Cardiac muscle cell (in vitro differentiated cells and primary cell): ENCODE data around the gene CD93. TPM values are rescaled to one million over a fixed set of nuclear protein-coding genes. Genes with fewer than 3 reads are reported as not detected.

Experiments
- DNase-seq, 2 donors: peaks; one replicate each; pipeline versions ENCODE4 v3.0.0 to v3.0.0-alpha.2; 2010 to 2017; ENCODE audit warnings: low read depth in 1 of 2, low spot score in 1 of 2
- H3K27ac ChIP-seq: fragments of 200-600 bp; sonication (generic); 2 replicates; pipeline ENCODE4 v1.5.1; 2016
- H3K27me3 ChIP-seq: fragments of 200-600 bp; sonication (generic); 2 replicates; pipeline ENCODE4 v1.6.0; 2016; ENCODE audit warnings: control low read depth
- H3K36me3 ChIP-seq: fragments of 200-600 bp; sonication (generic); 2 replicates; pipeline ENCODE4 v1.5.1; 2016; ENCODE audit warnings: control low read depth
- H3K4me1 ChIP-seq: fragments of 200-600 bp; sonication (generic); 2 replicates; pipeline ENCODE4 v1.8.1; 2017; ENCODE audit warnings: low read depth, mild to moderate bottlenecking, mixed run types
- H3K4me3 ChIP-seq: fragments of 200-600 bp; sonication (generic); 2 replicates; pipeline ENCODE4 v1.5.1; 2016; ENCODE audit warnings: mild to moderate bottlenecking
- H3K9me3 ChIP-seq: fragments of 200-600 bp; sonication (generic); 2 replicates; pipeline ENCODE4 v1.5.1; 2017; ENCODE audit warnings: low read depth, mild to moderate bottlenecking, control low read depth
- CTCF ChIP-seq: IDR thresholded peaks from 2 replicates; pipeline ENCODE4 v1.5.1; 2012; ENCODE audit warnings: low read depth, mild to moderate bottlenecking, low read length
- polyA plus RNA-seq: library from polyadenylated mRNA; unstranded; fragments of >200 nt; fragmentation: Nextera tagmentation; extraction: Ambion mirVana; gene quantifications from 2 replicates; pipeline ENCODE4 v1.2.1, GENCODE V29; 2016
- total RNA-seq: library from RNA; depleted of rRNA; stranded (reverse); fragments of >200 nt; gene quantifications from 2 replicates; pipeline ENCODE4 v1.2.3, GENCODE V29; 2016

Gene CD93, protein sequence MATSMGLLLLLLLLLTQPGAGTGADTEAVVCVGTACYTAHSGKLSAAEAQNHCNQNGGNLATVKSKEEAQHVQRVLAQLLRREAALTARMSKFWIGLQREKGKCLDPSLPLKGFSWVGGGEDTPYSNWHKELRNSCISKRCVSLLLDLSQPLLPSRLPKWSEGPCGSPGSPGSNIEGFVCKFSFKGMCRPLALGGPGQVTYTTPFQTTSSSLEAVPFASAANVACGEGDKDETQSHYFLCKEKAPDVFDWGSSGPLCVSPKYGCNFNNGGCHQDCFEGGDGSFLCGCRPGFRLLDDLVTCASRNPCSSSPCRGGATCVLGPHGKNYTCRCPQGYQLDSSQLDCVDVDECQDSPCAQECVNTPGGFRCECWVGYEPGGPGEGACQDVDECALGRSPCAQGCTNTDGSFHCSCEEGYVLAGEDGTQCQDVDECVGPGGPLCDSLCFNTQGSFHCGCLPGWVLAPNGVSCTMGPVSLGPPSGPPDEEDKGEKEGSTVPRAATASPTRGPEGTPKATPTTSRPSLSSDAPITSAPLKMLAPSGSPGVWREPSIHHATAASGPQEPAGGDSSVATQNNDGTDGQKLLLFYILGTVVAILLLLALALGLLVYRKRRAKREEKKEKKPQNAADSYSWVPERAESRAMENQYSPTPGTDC
- 0.11 and 0.63 TPM in 2 replicates for total RNA-seq
- polyA plus RNA-seq, result 0.04 and 0.15 TPM in 2 replicates

DNA sequence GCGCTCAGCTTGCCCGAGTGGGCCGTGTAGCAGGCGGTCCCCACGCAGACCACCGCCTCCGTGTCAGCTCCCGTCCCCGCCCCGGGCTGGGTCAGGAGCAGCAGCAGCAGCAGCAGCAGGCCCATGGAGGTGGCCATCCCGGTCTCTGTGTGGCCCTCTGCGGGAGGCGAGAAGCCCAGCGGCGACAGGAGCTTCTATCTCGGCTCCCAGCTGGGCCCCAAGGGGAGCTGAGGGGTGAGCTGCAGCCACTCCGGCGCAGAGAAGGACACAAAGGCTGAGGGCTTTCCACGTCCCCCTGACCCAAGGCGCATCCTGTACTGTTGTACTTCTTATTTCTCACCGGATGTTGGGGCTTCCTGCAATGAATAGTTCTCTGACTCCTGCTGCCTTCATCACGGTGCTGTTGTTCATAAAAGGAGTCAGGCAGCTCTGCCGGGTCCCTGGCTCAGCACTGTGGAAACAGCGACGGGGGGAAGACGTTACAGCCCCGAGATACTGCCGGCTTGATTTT, at the start of gene CD93:
TSS of gene CD93 (minus strand) at position 269 of the 511 bp plus-strand sequence. CDS start at position 137, 132 bp downstream.
- no peak within 1 kb of the TSS for H3K27ac ChIP-seq
- peak in 1 of 2 donors; percentile 67 for DNase-seq
- H3K4me3 ChIP-seq, result no peak within 1 kb of the TSS

GRCh38 chr20:23133560-23133998, 47.5 kb upstream of the CD93 start:
- Histone ChIP-seq H3K9me3 (no peaks in the 10 kb centered on the region), H3K27ac (no peak overlapping the region), H3K27me3 (no peaks in the 10 kb centered on the region), H3K4me3 (no peak overlapping the region), H3K36me3 (no peaks in the 10 kb centered on the region), H3K4me1 (peaks cover 11% of the 10 kb centered on the region)
- TF ChIP-seq CTCF, result no peak
- DNase-seq, result no peak

More for the DNA sequence above, at the start of gene CD93:
- H3K4me1 ChIP-seq, result peaks cover 11% of the 10 kb centered on the region
- H3K36me3 ChIP-seq, result no peaks in the 10 kb centered on the region
- no peak for TF ChIP-seq CTCF
- H3K27me3 ChIP-seq, result no peaks in the 10 kb centered on the region
- H3K9me3 ChIP-seq, result no peaks in the 10 kb centered on the region

DNA sequence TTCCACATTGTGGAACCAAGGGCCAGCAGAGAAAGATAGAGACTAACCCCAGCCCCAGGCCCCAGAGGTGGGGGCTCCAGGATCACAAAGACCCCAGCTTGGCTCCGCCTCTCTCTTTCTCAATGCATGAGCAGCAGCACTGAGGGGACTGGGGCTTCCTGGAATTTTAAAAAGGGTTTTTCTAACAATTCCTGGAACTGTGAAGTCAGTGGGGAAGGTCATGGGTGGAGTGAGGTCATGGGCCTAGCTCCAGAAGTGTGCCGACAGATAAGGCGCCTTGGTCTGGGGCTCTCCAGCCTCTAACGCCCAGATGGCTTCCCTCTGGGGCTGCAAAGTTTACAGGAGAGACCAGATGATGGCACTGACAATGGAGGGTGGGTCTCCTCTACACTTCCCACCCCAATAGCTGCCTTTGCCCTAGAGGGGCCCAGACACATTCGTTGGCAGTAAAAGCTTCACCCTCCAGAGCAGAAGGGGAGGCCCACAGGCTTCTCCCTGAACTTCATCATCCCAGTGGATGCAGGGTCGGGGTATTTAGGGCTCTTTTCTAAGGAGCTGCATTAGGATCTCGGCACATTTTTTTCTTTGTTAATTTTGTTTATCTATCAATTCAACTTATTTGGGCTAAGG, 46.9 kb upstream of the CD93 start:
- Histone ChIP-seq H3K27me3 (no peaks in the 10 kb centered on the region), H3K27ac (no peak overlapping the region), H3K9me3 (no peaks in the 10 kb centered on the region), H3K4me3 (no peak overlapping the region), H3K4me1 (peaks cover 11% of the 10 kb centered on the region), H3K36me3 (no peaks in the 10 kb centered on the region)
- DNase-seq, result peak in 1 of 2 donors; percentile 37
- no peak for TF ChIP-seq CTCF

- no peak for DNase-seq
- no peak overlapping the region for H3K27ac ChIP-seq
- H3K4me3 ChIP-seq, result no peak overlapping the region
- H3K9me3 ChIP-seq, result no peaks in the 10 kb centered on the region
- TF ChIP-seq CTCF, result no peak
- H3K27me3 ChIP-seq, result no peaks in the 10 kb centered on the region
- H3K4me1 ChIP-seq, result peaks cover 11% of the 10 kb centered on the region
- H3K36me3 ChIP-seq, result no peaks in the 10 kb centered on the region
These were observed 46.3 kb upstream of the CD93 start for GRCh38 chr20:23132293-23132929.

- DNase-seq, result peak in 1 of 2 donors; percentile 73
- peaks cover 11% of the 10 kb centered on the region for H3K4me1 ChIP-seq
- H3K27me3 ChIP-seq, result no peaks in the 10 kb centered on the region
- TF ChIP-seq CTCF, result no peak
- H3K9me3 ChIP-seq, result no peaks in the 10 kb centered on the region
- no peaks in the 10 kb centered on the region for H3K36me3 ChIP-seq
- no peak overlapping the region for H3K27ac ChIP-seq
- H3K4me3 ChIP-seq, result no peak overlapping the region
These were observed 45.6 kb upstream of the CD93 start for GRCh38 chr20:23131766-23132165.
